CD14-positive monocyte (primary cell): Measurements from ENCODE around the gene EIF4E2. TPM values are rescaled to one million over a fixed set of nuclear protein-coding genes. Genes with fewer than 3 reads are reported as not detected.

ENCODE experiments used
- DNase-seq, 3 donors: peaks; one replicate each; pipeline ENCODE4 v3.0.0-alpha.2; 2011 to 2022
- H2AFZ ChIP-seq: 2 replicates; pipeline ENCODE4 v1.6.0; 2012; ENCODE audit warnings: mild to moderate bottlenecking, low read depth, low read length, inconsistent platforms; ENCODE audit not compliant: insufficient read depth, poor library complexity, severe bottlenecking
- H3K27ac ChIP-seq, 2 donors: 1 replicate in 1 of 2; 2 replicates in 1 of 2; pipeline ENCODE4 v1.5.1; 2012 to 2013; ENCODE audit warnings: low read length in 2 of 2, control low read depth in 1 of 2, inconsistent platforms in 1 of 2, low read depth in 1 of 2, mild to moderate bottlenecking in 1 of 2
- H3K27me3 ChIP-seq, 2 donors: one replicate each; pipeline versions ENCODE4 v1.6.0 to v1.6.1; 2011 to 2013; ENCODE audit warnings: low read length in 2 of 2; ENCODE audit not compliant: control insufficient read depth in 2 of 2, insufficient read depth in 2 of 2
- H3K36me3 ChIP-seq, 2 donors: replicated peaks in 1 of 2; 1 replicate in 1 of 2; 2 replicates in 1 of 2; pipeline versions ENCODE4 v1.5.1 to v1.6.1; 2012 to 2013; ENCODE audit warnings: low read length in 2 of 2, control low read depth in 1 of 2, inconsistent platforms in 1 of 2, mild to moderate bottlenecking in 1 of 2; ENCODE audit not compliant: insufficient read depth in 2 of 2, control insufficient read depth in 1 of 2
- H3K4me1 ChIP-seq, 2 donors: 1 replicate in 1 of 2; 2 replicates in 1 of 2; pipeline versions ENCODE4 v1.5.1 to v1.6.1; 2012 to 2013; ENCODE audit warnings: low read length in 2 of 2, control low read depth in 1 of 2, inconsistent platforms in 1 of 2, mild to moderate bottlenecking in 1 of 2, moderate library complexity in 1 of 2; ENCODE audit not compliant: insufficient read depth in 2 of 2, control insufficient read depth in 1 of 2
- H3K4me2 ChIP-seq: replicated peaks from 2 replicates; pipeline ENCODE3; 2012; ENCODE audit warnings: low read length, moderate library complexity, mild to moderate bottlenecking; ENCODE audit not compliant: poor library complexity, severe bottlenecking; ENCODE audit errors: extremely low read depth
- H3K4me3 ChIP-seq, 3 experiments: fragments of 200-600 bp in 1 of 3; sonication (generic) in 1 of 3; replicated peaks in 1 of 3; 1 replicate in 2 of 3; 2 replicates in 1 of 3; pipeline ENCODE4 v1.5.1; 2011 to 2013; ENCODE audit warnings: low read length in 3 of 3, mild to moderate bottlenecking in 3 of 3, control low read depth in 2 of 3, low read depth in 2 of 3, inconsistent platforms in 1 of 3, moderate library complexity in 1 of 3
- H3K79me2 ChIP-seq: 2 replicates; pipeline ENCODE4 v1.6.0; 2012; ENCODE audit warnings: mild to moderate bottlenecking, control low read depth, inconsistent platforms, low read length, moderate library complexity; ENCODE audit not compliant: insufficient read depth
- H3K9ac ChIP-seq: 2 replicates; pipeline ENCODE4 v1.6.0; 2017; ENCODE audit warnings: low read length, mild to moderate bottlenecking; ENCODE audit not compliant: insufficient read depth, poor library complexity, severe bottlenecking
- H3K9me3 ChIP-seq, 2 donors: replicated peaks in 1 of 2; 1 replicate in 1 of 2; 2 replicates in 1 of 2; pipeline versions ENCODE4 v1.5.1 to v1.6.1; 2012 to 2013; ENCODE audit warnings: low read length in 2 of 2, control low read depth in 1 of 2; ENCODE audit not compliant: control insufficient read depth in 1 of 2, insufficient read depth in 1 of 2
- H4K20me1 ChIP-seq: 2 replicates; pipeline ENCODE4 v1.6.0; 2012; ENCODE audit warnings: mild to moderate bottlenecking, low read length, control low read depth, moderate library complexity; ENCODE audit not compliant: insufficient read depth
- H3K27ac Mint-ChIP-seq, 7 donors: one replicate each; pipeline ENCODE4 v1.8.0; 2020; ENCODE audit warnings: mild to moderate bottlenecking in 7 of 7, mixed read lengths in 7 of 7, moderate library complexity in 6 of 7, inconsistent platforms in 2 of 7
- H3K27me3 Mint-ChIP-seq, 3 donors: one replicate each; pipeline ENCODE4 v1.8.0; 2021 to 2022; ENCODE audit warnings: low read depth in 3 of 3, mild to moderate bottlenecking in 3 of 3, mixed read lengths in 3 of 3, moderate library complexity in 3 of 3, inconsistent platforms in 1 of 3
- H3K36me3 Mint-ChIP-seq, 2 donors: one replicate each; pipeline ENCODE4 v1.8.0; 2020; ENCODE audit warnings: mixed read lengths in 2 of 2, inconsistent platforms in 1 of 2, mild to moderate bottlenecking in 1 of 2
- H3K4me1 Mint-ChIP-seq: one replicate; pipeline ENCODE4 v1.8.0; 2020; ENCODE audit warnings: mild to moderate bottlenecking, mixed read lengths
- H3K4me3 Mint-ChIP-seq, 2 donors: one replicate each; pipeline ENCODE4 v1.8.0; 2020; ENCODE audit warnings: mild to moderate bottlenecking in 2 of 2, mixed read lengths in 2 of 2, moderate library complexity in 1 of 2
- H3K9me3 Mint-ChIP-seq, 7 donors: one replicate each; pipeline ENCODE4 v1.8.0; 2020 to 2022; ENCODE audit warnings: mixed read lengths in 7 of 7, mild to moderate bottlenecking in 6 of 7, moderate library complexity in 6 of 7, inconsistent platforms in 2 of 7
- CTCF ChIP-seq: fragments of 200-600 bp; IDR thresholded peaks from one replicate; pipeline ENCODE4 v1.8.0; 2022; ENCODE audit warnings: antibody characterized with exemption, mild to moderate bottlenecking
- WGBS: methylation state at CpG from one replicate; pipeline ENCODE4 v1.1.5; 2013; ENCODE audit warnings: missing lambda C conversion rate; ENCODE audit not compliant: insufficient coverage; 5-methylcytosine and 5-hydroxymethylcytosine counted together
- intact Hi-C, 2 donors: fragments of 100-400 bp; cut with micrococcal nuclease; formaldehyde crosslinking; loops; one replicate each; pipeline versions ENCODE4 v1.15.0 to v1.15.1; 2023
- polyA plus RNA-seq, 3 donors: library from polyadenylated mRNA; depleted of rRNA in 1 of 3; unstranded in 2 of 3; stranded (reverse) in 1 of 3; fragments of 300-500 nt in 2 of 3; fragments of >200 nt in 1 of 3; fragmentation: Illumina TruSeq in 2 of 3; gene quantifications; 1 replicate in 2 of 3; 2 replicates in 1 of 3; pipeline ENCODE4 v1.2.3, GENCODE V29; 2012 to 2021

EIF4E2 gene
- polyA plus RNA-seq, 3 donors: 67.2 to 213 (median 188) TPM

GRCh38 chr2:232615339-232615738, 64.8 kb downstream of the EIF4E2 start:
- no peak overlapping the region for H3K27ac Mint-ChIP-seq
- no peaks in the 10 kb centered on the region for H3K4me1 Mint-ChIP-seq
- no peak overlapping the region for H3K4me3 Mint-ChIP-seq
- DNase-seq: no peak
- no CpG with 5 or more reads among the region's 8 CpGs for WGBS
- no peaks in the 10 kb centered on the region for H3K79me2 ChIP-seq
- H3K4me1 ChIP-seq: no peaks in the 10 kb centered on the region
- no peaks in the 10 kb centered on the region for H4K20me1 ChIP-seq
- peaks cover 2 to 9% (median 4%) of the 10 kb centered on the region in 3 donors for H3K27me3 Mint-ChIP-seq
- H2AFZ ChIP-seq: no peak overlapping the region
- no peak overlapping the region for H3K4me3 ChIP-seq
- no peaks in the 10 kb centered on the region for H3K27me3 ChIP-seq
- H3K27ac ChIP-seq: no peak overlapping the region
- no peaks in the 10 kb centered on the region for H3K36me3 Mint-ChIP-seq
- intact Hi-C loops: no loop called here
- peaks cover 0 to 2% (median 0%) of the 10 kb centered on the region in 7 donors for H3K9me3 Mint-ChIP-seq
- TF ChIP-seq CTCF: no peak
- no peak overlapping the region for H3K9ac ChIP-seq
- H3K36me3 ChIP-seq: no peaks in the 10 kb centered on the region
- no peaks in the 10 kb centered on the region for H3K9me3 ChIP-seq
- no peak overlapping the region for H3K4me2 ChIP-seq

Other genes starting within 250 kb of the EIF4E2 start
- not detected for gene ALPP, start 171.9 kb upstream of the EIF4E2 start, polyA plus RNA-seq
- gene ALPG, start 143.8 kb upstream of the EIF4E2 start, polyA plus RNA-seq: not detected
- not detected for gene ALPI, start 94.5 kb upstream of the EIF4E2 start, polyA plus RNA-seq
- gene ECEL1, start 62.9 kb upstream of the EIF4E2 start, polyA plus RNA-seq: not detected
- gene PRSS56, start 30.3 kb upstream of the EIF4E2 start, polyA plus RNA-seq: not detected
- not detected for gene CHRND, start 24.5 kb upstream of the EIF4E2 start, polyA plus RNA-seq
- gene CHRNG, start 11.0 kb upstream of the EIF4E2 start, polyA plus RNA-seq: not detected
- gene TIGD1, start 132 bp upstream of the EIF4E2 start, polyA plus RNA-seq: 1 to 10 TPM; 1.6 to 4.1 (median 2.1) TPM
- gene EFHD1, start 82.9 kb downstream of the EIF4E2 start, polyA plus RNA-seq: not detected
- 10 to 100 TPM in 2 of 3 donors, 1 to 10 TPM in 1; 7.7 to 20.7 (median 17.3) TPM for gene GIGYF2, start 146.6 kb downstream of the EIF4E2 start, polyA plus RNA-seq
- gene KCNJ13, start 225.9 kb downstream of the EIF4E2 start, polyA plus RNA-seq: not detected